ENCODE measurements around the gene OMG. TPM values are rescaled to one million over a fixed set of nuclear protein-coding genes. Genes with fewer than 3 reads are reported as not detected.
"Not testable (repeated sequence)": the region's sequence is repeated elsewhere in the genome, so short reads cannot be mapped to it uniquely, and the experiment has no call there.

The OMG gene
- total RNA-seq, 2 experiments from 2014 or later: 0.14 TPM; not detected in 1

DNA sequence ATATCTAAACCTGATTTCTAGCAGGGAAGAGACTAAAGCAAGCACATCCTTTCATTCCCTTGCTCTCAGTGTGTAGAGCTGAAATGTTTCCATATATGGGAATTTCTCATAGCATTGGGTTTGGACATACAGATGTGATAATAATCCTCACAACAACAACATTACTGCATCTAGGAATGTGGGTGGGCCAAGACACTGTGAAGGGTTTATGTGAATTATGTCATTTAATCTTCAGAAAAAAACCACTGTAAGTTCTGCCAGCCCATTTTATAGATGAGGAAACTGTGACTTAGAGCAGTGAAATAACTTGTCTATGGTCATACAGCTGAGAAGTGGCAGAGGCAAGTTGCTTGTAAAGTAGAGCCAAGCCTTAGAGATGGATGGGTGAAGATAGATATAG is 5.2 kb downstream of the OMG start:
- no peak for DNase-seq
- no peaks in the 10 kb centered on the region for H3K27me3 Mint-ChIP-seq
- H3K4me1 Mint-ChIP-seq: peaks cover 22% of the 10 kb centered on the region
- no peak overlapping the region for H3K4me3 Mint-ChIP-seq
- H3K27ac Mint-ChIP-seq: no peak overlapping the region
- peaks cover 15% of the 10 kb centered on the region for H3K36me3 Mint-ChIP-seq
- no peaks in the 10 kb centered on the region for H3K9me3 Mint-ChIP-seq

DNA sequence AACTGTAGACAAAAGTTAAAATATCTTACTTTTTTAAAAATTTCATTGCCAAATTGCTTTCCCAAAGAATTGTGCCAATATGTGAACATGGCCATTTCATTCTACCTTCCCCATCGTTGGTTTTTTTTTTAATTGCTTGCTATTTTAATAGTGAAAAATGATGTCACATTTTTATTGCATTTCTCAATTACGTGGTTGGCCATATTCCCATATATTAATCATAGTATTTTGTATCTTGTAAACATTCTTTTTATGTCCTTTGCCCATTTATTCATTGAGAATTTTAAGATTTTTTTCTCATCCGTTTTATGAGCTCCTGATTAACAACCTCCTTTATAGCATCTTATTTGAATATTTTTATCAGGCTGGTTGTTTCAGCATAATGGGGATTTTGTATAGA is 7.2 kb downstream of the OMG start:
- no peaks in the 10 kb centered on the region for H3K27me3 Mint-ChIP-seq
- no peak overlapping the region for H3K4me3 Mint-ChIP-seq
- H3K4me1 Mint-ChIP-seq: peaks cover 22% of the 10 kb centered on the region
- DNase-seq: no peak
- no peaks in the 10 kb centered on the region for H3K9me3 Mint-ChIP-seq
- no peak overlapping the region for H3K27ac Mint-ChIP-seq
- peaks cover 15% of the 10 kb centered on the region for H3K36me3 Mint-ChIP-seq

DNA sequence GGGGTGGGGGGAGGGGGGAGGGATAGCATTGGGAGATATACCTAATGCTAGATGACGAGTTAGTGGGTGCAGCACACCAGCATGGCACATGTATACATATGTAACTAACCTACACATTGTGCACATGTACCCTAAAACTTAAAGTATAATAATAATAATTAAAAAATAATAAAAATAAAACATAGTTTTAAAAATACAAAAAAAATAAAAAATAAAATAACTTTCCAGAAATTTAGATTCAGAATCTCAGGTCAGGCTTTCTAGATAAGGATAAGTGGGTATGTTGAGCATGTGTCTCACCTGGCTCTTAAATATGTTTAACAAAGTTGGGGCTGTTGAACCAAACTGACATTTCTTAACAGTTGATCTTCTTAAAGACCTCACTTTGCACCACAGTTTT is 9.1 kb downstream of the OMG start:
- peaks cover 22% of the 10 kb centered on the region for H3K4me1 Mint-ChIP-seq
- not testable (repeated sequence) for H3K27ac Mint-ChIP-seq, DNase-seq, H3K4me3 Mint-ChIP-seq, H3K27me3 Mint-ChIP-seq, H3K36me3 Mint-ChIP-seq, H3K9me3 Mint-ChIP-seq

DNA sequence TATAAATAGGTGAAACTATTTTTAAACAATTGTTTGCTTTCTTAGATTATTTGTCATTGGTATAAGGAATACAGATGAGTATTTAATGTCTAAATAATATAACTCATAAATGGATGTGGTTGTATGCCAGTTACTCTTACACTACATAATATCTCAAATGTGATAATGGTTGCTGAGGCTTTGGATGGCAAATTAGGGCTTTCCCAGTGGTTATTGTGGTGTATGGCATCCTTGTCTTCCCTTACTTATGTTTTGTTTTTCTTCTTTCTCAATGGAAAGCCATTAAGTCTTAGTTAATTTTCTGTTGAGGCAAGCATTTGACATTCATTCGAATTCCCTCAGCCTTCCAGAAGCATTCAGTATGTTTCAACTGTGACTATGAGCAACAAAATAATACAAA is 10.5 kb downstream of the OMG start:
- Mint-ChIP-seq H3K27me3 (no peaks in the 10 kb centered on the region), H3K27ac (no peak overlapping the region), H3K4me3 (no peak overlapping the region), H3K36me3 (peaks cover 5% of the 10 kb centered on the region), H3K4me1 (peaks cover 20% of the 10 kb centered on the region), H3K9me3 (no peaks in the 10 kb centered on the region)
- DNase-seq: no peak

DNA sequence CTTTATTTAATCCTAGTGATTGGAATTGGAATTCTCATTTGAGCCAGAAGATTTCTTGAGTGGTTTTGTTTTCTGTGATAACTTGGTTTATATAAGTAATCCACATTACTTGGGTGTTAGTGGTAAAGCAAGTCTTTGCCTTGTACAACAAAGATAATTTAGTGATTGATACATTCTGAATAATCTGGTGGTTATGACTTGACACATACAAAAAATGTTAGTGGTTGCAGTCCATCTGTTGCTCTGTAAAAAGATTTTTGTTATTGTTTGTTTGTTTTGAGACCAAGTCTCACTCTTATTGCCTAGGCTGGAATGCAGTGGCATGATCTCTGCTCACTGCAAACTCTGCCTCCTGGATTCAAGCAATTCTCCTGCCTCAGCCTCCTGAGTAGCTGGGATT is 13.2 kb downstream of the OMG start:
- no peak for DNase-seq
- Mint-ChIP-seq H3K36me3 (peaks cover 4% of the 10 kb centered on the region), H3K27me3 (no peaks in the 10 kb centered on the region), H3K9me3 (no peaks in the 10 kb centered on the region), H3K27ac (no peak overlapping the region), H3K4me1 (peaks cover 12% of the 10 kb centered on the region), H3K4me3 (no peak overlapping the region)

DNA sequence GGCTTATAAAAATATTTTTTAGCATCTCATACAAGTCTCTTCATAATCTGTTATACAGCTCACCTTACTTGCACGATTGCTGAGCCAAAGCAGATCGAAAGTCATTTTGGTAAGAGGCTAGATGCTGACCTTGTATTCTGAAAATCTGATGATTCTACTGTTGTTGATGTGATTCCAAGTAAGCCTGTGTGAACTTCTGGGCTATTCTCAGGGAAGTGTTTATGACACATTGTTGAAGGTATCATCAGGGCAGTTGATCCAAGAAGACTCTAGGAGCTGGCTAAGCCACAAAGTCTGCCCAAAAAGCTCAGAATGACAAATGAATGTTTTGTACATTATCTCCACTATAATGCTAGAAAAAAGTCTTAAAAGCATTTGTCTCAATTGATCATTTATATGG is 16.0 kb downstream of the OMG start:
- H3K9me3 Mint-ChIP-seq: no peaks in the 10 kb centered on the region
- no peak overlapping the region for H3K4me3 Mint-ChIP-seq
- H3K36me3 Mint-ChIP-seq: peaks cover 4% of the 10 kb centered on the region
- no peaks in the 10 kb centered on the region for H3K4me1 Mint-ChIP-seq
- no peak for DNase-seq
- no peaks in the 10 kb centered on the region for H3K27me3 Mint-ChIP-seq
- no peak overlapping the region for H3K27ac Mint-ChIP-seq

DNA sequence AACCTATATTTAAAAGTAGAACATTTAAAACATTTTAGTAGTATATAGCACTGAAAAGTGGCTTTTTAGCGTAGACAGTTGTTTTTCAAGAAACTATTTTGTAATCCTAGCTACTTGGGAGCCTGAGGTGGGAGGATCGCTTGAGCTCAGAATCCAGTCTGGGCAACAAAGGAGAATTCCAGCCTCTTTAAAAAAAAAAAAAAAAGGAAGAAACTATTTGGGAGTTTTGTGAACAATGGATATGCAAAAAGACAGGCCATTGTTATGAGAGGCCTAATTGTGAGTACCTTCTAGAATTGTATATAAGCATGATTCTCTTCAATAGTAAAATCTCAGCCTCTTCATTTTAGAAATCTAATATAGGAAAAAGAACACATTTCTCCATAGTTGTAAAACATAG is 17.6 kb downstream of the OMG start:
- Mint-ChIP-seq H3K4me3 (no peak overlapping the region), H3K9me3 (no peaks in the 10 kb centered on the region), H3K27me3 (no peaks in the 10 kb centered on the region), H3K4me1 (peaks cover 5% of the 10 kb centered on the region), H3K36me3 (peaks cover 13% of the 10 kb centered on the region), H3K27ac (no peak overlapping the region)
- no peak for DNase-seq

DNA sequence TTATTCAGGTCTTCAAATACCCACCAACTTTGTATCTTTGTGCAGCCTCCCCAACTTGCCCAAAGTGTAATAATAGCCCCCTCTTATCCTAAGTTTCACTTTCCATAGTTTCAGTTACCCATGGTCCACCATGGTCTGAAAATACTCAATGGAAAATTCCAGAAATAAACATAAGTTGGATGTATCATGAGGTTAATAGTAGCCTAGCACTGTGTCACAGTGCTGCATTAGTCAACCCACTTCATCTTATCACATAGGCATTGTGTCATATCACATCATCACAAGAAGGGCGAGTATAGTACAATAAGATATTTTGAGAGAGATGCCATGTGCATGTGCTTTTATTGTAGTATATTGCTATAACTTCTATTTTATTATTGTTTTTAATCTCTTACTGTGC is 21.9 kb downstream of the OMG start:
- Mint-ChIP-seq H3K9me3 (no peaks in the 10 kb centered on the region), H3K4me3 (no peak overlapping the region), H3K27me3 (no peaks in the 10 kb centered on the region), H3K36me3 (peaks cover 24% of the 10 kb centered on the region), H3K27ac (no peak overlapping the region), H3K4me1 (peaks cover 5% of the 10 kb centered on the region)
- no peak for DNase-seq

DNA sequence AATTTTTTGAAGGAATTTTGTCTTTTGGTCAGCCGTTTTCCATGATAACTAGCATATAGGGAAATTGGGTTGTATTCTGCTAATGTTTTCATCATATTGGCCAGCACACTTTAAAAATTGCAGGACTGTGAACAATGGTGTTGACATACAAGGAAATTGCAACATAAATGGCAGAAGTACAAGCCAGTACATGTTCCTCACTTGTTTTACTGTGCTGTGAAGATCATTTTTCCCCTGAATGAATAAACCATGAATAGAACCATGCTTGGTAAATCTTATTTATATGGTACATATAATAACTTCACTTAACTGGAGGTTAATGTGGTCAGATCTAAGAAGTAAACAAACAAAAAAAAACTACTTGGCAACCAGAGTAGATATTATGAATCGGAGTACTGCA is 22.8 kb downstream of the OMG start:
- Mint-ChIP-seq H3K27me3 (no peaks in the 10 kb centered on the region), H3K4me1 (peaks cover 5% of the 10 kb centered on the region), H3K36me3 (peaks cover 29% of the 10 kb centered on the region), H3K4me3 (no peak overlapping the region), H3K9me3 (no peaks in the 10 kb centered on the region), H3K27ac (no peak overlapping the region)
- no peak for DNase-seq

DNA sequence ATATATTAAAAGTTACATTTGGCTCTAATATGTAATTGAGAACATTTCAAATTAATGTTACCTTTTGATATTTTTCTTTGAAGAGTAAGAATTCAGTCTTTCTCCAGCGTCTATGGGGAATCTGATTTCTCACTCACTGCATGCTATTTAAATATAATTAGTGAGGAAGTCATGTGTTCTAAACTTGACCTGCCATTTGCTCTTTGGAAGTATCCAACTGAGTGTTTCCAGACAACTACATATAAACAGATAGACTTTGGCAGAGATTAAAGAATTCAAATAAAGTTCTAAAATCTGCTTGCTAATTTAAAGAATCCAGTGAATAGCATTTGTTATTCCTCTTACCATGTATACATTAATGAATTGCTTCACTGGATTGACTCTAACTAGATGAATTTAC is 23.5 kb downstream of the OMG start:
- peaks cover 5% of the 10 kb centered on the region for H3K4me1 Mint-ChIP-seq
- no peak for DNase-seq
- no peaks in the 10 kb centered on the region for H3K27me3 Mint-ChIP-seq
- peaks cover 32% of the 10 kb centered on the region for H3K36me3 Mint-ChIP-seq
- H3K9me3 Mint-ChIP-seq: no peaks in the 10 kb centered on the region
- H3K27ac Mint-ChIP-seq: no peak overlapping the region
- H3K4me3 Mint-ChIP-seq: no peak overlapping the region

DNA sequence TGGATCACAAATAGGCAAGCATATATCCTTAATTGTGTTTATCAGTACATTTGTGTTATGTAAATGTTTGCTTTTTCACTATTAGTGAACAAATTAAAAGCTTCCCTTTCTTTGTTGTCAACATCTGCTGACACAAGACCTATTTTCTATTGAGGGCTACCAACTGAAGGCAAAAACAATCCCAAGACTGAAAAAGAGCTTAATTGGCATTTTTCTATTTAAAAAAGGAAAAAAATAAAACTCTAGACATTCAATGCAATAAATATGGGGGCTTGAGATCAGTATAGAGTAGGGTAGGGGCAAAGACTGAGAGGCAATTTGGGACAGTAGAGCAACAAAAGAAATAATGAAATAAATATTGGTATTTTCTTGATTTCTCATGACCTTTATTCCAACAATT is 24.2 kb downstream of the OMG start:
- no peak overlapping the region for H3K27ac Mint-ChIP-seq
- no peak overlapping the region for H3K4me3 Mint-ChIP-seq
- no peak for DNase-seq
- H3K9me3 Mint-ChIP-seq: no peaks in the 10 kb centered on the region
- H3K36me3 Mint-ChIP-seq: peaks cover 32% of the 10 kb centered on the region
- no peaks in the 10 kb centered on the region for H3K27me3 Mint-ChIP-seq
- H3K4me1 Mint-ChIP-seq: peaks cover 5% of the 10 kb centered on the region

DNA sequence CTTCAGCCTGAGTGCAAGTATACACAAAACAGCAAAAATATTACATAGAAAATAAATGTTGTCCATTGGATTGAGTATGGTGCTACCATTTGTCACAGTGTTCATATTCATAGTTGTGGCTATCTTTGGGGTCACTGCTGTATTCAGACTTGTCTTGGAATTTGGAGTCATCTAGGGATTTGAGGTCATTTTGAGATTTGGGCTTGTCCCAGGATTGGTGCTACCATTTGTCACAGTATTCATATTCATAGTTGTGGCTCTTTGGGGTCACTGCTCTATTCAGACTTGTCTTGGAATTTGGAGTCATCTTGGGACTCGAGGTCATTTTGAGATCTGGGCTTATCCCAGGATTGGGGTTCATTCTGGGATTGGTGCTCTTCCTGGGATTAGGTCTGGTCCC is 24.8 kb downstream of the OMG start:
- no peaks in the 10 kb centered on the region for H3K27me3 Mint-ChIP-seq
- no peak for DNase-seq
- H3K4me3 Mint-ChIP-seq: no peak overlapping the region
- H3K4me1 Mint-ChIP-seq: peaks cover 5% of the 10 kb centered on the region
- H3K27ac Mint-ChIP-seq: no peak overlapping the region
- peaks cover 35% of the 10 kb centered on the region for H3K36me3 Mint-ChIP-seq
- H3K9me3 Mint-ChIP-seq: no peaks in the 10 kb centered on the region

DNA sequence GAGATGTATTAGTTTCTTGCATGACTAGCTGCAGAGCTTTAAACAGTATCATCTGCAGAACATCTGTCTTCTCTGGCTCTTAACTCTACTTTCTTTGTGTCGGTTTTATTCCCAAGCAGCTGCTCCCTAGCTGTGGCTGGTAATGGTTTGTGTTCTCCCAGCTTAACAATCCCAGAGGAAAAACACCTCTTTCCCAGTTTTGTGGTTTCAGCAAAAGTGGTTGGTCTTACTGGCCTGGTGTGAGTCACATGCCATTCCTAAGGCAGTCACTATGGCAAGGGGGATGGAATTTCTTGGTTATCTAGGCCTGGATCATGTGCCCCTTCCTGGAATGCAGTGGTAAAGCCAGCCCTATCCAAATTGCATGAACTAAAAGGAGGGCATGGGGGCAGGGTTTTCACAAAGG is 27.5 kb downstream of the OMG start:
- no peak overlapping the region for H3K27ac Mint-ChIP-seq
- no peak for DNase-seq
- H3K9me3 Mint-ChIP-seq: no peaks in the 10 kb centered on the region
- no peaks in the 10 kb centered on the region for H3K27me3 Mint-ChIP-seq
- no peaks in the 10 kb centered on the region for H3K4me1 Mint-ChIP-seq
- peaks cover 28% of the 10 kb centered on the region for H3K36me3 Mint-ChIP-seq
- no peak overlapping the region for H3K4me3 Mint-ChIP-seq

DNA sequence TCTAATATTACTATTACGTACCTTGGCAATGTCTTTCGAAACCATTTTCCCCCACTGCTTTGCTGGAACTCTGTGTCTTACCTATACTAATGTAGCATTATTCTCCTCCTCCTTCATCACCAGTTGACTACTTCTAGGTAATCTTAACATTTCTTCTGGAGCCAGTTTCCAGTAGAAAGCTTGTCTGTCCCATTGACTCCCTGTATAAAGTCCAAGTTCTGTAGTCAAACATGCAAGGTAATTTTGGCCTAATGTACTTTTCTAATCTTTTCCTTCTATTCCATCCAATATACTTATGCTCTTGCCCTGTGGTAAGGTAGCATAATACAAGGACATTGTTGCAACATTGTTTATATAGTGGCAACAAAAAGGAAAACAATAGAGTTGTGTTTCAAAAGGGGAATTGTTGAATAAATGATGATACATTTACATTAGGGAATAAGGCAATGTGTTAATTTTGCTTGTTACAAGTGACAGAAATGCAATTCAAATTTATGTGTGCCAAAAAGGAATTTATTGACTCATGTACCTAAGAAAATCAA is 27.9 kb downstream of the OMG start:
- DNase-seq: no peak
- Mint-ChIP-seq H3K27me3 (no peaks in the 10 kb centered on the region), H3K27ac (no peak overlapping the region), H3K4me1 (no peaks in the 10 kb centered on the region), H3K36me3 (peaks cover 25% of the 10 kb centered on the region), H3K4me3 (no peak overlapping the region), H3K9me3 (no peaks in the 10 kb centered on the region)

DNA sequence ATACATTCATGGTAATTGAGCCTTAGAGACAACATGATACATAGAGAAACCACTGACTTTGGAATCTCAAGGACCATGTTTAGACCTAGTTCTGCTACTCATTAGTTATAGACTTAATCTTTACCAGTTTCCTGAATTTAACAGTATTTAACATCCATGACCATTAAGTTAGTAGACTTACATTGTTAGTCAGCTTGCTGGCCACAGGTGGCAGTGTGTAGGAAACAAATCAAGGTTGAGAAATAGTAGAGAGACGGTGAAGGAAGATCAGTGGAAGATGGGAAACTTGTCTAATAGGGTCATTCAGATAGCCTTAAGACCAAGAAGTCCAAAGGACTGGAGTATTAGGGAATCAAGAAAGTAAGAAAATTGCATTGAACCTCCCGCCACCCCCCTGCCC is 31.0 kb downstream of the OMG start:
- Mint-ChIP-seq H3K9me3 (no peaks in the 10 kb centered on the region), H3K27ac (no peak overlapping the region), H3K36me3 (peaks cover 17% of the 10 kb centered on the region), H3K4me3 (no peak overlapping the region), H3K27me3 (no peaks in the 10 kb centered on the region), H3K4me1 (no peaks in the 10 kb centered on the region)
- no peak for DNase-seq

DNA sequence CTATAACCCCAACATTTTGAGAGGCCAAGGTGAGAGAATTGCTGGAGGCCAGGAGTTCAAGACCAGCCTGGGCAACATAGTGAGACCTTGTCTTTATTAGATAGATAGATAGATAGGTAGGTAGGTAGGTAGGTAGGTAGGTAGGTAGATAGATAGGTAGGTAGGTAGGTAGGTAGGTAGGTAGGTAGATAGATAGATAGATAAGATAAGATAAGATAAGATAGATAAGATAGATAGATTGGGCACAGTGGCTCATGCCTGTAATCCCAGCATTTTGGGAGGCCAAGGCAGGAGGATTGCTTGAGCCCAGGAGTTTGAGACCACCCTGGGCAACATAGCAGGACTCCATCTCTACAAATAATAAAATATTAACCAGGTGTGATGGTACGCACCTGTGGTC is 34.1 kb downstream of the OMG start:
- H3K36me3 Mint-ChIP-seq: peaks cover 12% of the 10 kb centered on the region
- H3K27ac Mint-ChIP-seq, H3K27me3 Mint-ChIP-seq, H3K4me1 Mint-ChIP-seq, H3K9me3 Mint-ChIP-seq, H3K4me3 Mint-ChIP-seq, DNase-seq: not testable (repeated sequence)

DNA sequence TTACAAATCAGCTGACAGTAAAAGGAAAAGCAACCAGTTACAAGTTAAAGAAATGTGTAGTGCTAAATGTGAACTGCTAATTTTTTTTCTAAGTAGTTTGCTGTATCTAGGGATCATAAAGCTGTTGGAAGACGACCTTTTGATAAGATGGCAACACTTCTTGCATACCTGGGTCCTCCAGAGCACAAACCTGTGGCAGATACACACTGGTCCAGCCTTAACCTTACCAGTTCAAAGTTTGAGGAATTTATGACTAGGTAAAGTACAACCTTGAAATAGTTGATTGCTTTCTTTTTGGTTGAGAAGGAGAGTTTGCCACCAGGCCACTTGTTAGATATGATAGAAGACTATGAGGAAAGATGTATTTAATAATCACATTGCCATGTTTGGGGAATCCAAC is 35.4 kb downstream of the OMG start:
- Mint-ChIP-seq H3K27me3 (no peaks in the 10 kb centered on the region), H3K9me3 (no peaks in the 10 kb centered on the region), H3K36me3 (peaks cover 8% of the 10 kb centered on the region), H3K27ac (no peak overlapping the region), H3K4me3 (no peak overlapping the region), H3K4me1 (peaks cover 2% of the 10 kb centered on the region)
- DNase-seq: no peak

Data from activated naive CD8-positive, alpha-beta T cell treated with anti-CD3 and anti-CD28 coated beads for 36 hours (primary cell).